K562 (cell line): Measurements from ENCODE around the gene ALKBH3. TPM values are rescaled to one million over a fixed set of nuclear protein-coding genes. Genes with fewer than 3 reads are reported as not detected.

ENCODE experiments used
- CHD7 ChIP-seq: fragments of 200-600 bp; sonication (generic); IDR thresholded peaks from one replicate; pipeline ENCODE4 v1.6.1; 2012; ENCODE audit warnings: mild to moderate bottlenecking, low read depth, low read length, inconsistent platforms
- EGR1 ChIP-seq: fragments of 450-650 bp; conservative IDR thresholded peaks from 2 replicates; pipeline ENCODE4 v1.6.1; 2017; ENCODE audit warnings: mild to moderate bottlenecking
- JUN ChIP-seq, 2 experiments: sonication (generic) in 1 of 2; formaldehyde crosslinking in 1 of 2; IDR thresholded peaks; 2 replicates each; pipeline versions ENCODE4 v1.6.1 to v1.8.0; 2012 to 2022; ENCODE audit warnings: borderline replicate concordance in 2 of 2, mild to moderate bottlenecking in 2 of 2, improper control_type of control experiment in 1 of 2, low read depth in 1 of 2, low read length in 1 of 2, missing genetic modification reagents in 1 of 2
- MAZ ChIP-seq, 2 experiments: fragments of 450-650 bp in 1 of 2; sonication (generic) in 1 of 2; formaldehyde crosslinking; IDR thresholded peaks in 1 of 2; conservative IDR thresholded peaks in 1 of 2; 2 replicates each; pipeline versions ENCODE4 v1.4.0 to v1.5.0; 2020; ENCODE audit warnings: mild to moderate bottlenecking in 1 of 2, missing genetic modification reagents in 1 of 2
- MYC ChIP-seq, 2 experiments: fragments of 250-450 bp in 1 of 2; sonication (Bioruptor Pico) in 1 of 2; IDR thresholded peaks; 2 replicates each; pipeline versions ENCODE4 v1.5.1 to v1.6.1; 2012 to 2021; ENCODE audit warnings: low read depth in 2 of 2, borderline replicate concordance in 1 of 2, improper control_type of control experiment in 1 of 2, low read length in 1 of 2, mild to moderate bottlenecking in 1 of 2, moderate library complexity in 1 of 2
- NR2C1 ChIP-seq, 2 experiments: fragments of 450-650 bp; IDR thresholded peaks; 2 replicates each; pipeline ENCODE4 v1.6.1; 2017; ENCODE audit warnings: mild to moderate bottlenecking in 2 of 2, antibody characterized with exemption in 1 of 2, inconsistent platforms in 1 of 2, missing compliant biosample characterization in 1 of 2, missing genetic modification characterization in 1 of 2
- PCBP2 ChIP-seq: fragments of 200-400 bp; formaldehyde crosslinking; IDR thresholded peaks from 2 replicates; pipeline ENCODE4 v1.6.1; 2018; ENCODE audit warnings: low read length, low read depth, mild to moderate bottlenecking, moderate library complexity; ENCODE audit not compliant: poor library complexity, severe bottlenecking
- RHOXF2B ChIP-seq: fragments of 250-450 bp; sonication (Bioruptor Pico); conservative IDR thresholded peaks from 2 replicates; pipeline ENCODE4 v1.5.1; 2021
- RNF2 ChIP-seq: sonication (generic); IDR thresholded peaks from 2 replicates; pipeline ENCODE4 v1.6.1; 2016
- TRIM28 ChIP-seq: fragments of 450-650 bp; IDR thresholded peaks from 2 replicates; pipeline ENCODE4 v1.6.1; 2017
- ZNF134 ChIP-seq: fragments of 250-450 bp; sonication (Bioruptor Pico); conservative IDR thresholded peaks from 2 replicates; pipeline ENCODE4 v1.4.0; 2020
- ZNF212 ChIP-seq: fragments of 450-650 bp; formaldehyde crosslinking; IDR thresholded peaks from 2 replicates; pipeline ENCODE4 v1.4.0; 2020; ENCODE audit warnings: mild to moderate bottlenecking
- polyA plus RNA-seq, 8 experiments: library from polyadenylated mRNA; depleted of rRNA in 4 of 8; stranded (reverse) in 5 of 8; unstranded in 3 of 8; fragments of >200 nt; fragmentation: Nextera tagmentation in 2 of 8; fragmentation: Illumina TruSeq in 1 of 8; extraction: Ambion mirVana in 2 of 8; extraction: Trizol in 1 of 8; gene quantifications; 2 replicates each; pipeline versions ENCODE4 v1.2.1 to v1.2.3, GENCODE V29; 2011 to 2014; ENCODE audit warnings: inconsistent platforms in 1 of 8, missing spikeins in 1 of 8
- total RNA-seq, 7 experiments: library from RNA; depleted of rRNA in 6 of 7; stranded (reverse); fragments of >200 nt in 6 of 7; fragmentation: Illumina TruSeq in 2 of 7; extraction: Trizol in 2 of 7; gene quantifications; 2 replicates each; pipeline versions ENCODE4 v1.2.1 to v1.2.3, GENCODE V29; 2011 to 2021; ENCODE audit warnings: low replicate concordance in 1 of 7
- TF ChIP-seq, protein P1 (sequence below): IDR thresholded peaks from 2 replicates; pipeline ENCODE4 v1.6.1; 2011; ENCODE audit warnings: borderline replicate concordance, low read depth, mild to moderate bottlenecking, moderate library complexity, low read length; ENCODE audit not compliant: insufficient read depth, poor library complexity, severe bottlenecking

ALKBH3 gene
- total and polyA plus RNA-seq, 9 of the 15 experiments (the other 6 are each of a cell fraction or from before 2014, with no cell fraction given): 16.0 to 49.9 (median 36.5) TPM

GRCh38 chr11:43944761-43945311, 64.2 kb downstream of the ALKBH3 start (continued):
- TF ChIP-seq CHD7: no peak
- no peak for TF ChIP-seq RHOXF2B (CRISPR knock-in tag)
- TF ChIP-seq MYC (IDR thresholded peaks at IDR 0.05; ENCODE audit: low read depth, low read length): 0 out of 2 replicates have a peak, but pooled peaks have one; percentile 29
- TF ChIP-seq MYC (CRISPR knock-in tag; IDR thresholded peaks at IDR 0.05; ENCODE audit: borderline replicate concordance, low read depth): no peak
- no peak for TF ChIP-seq TRIM28
- no peak for TF ChIP-seq NR2C1 (IDR thresholded peaks at IDR 0.05)
- no peak for TF ChIP-seq NR2C1 (tag; IDR thresholded peaks at IDR 0.05)
- 0 out of 2 replicates have a peak, but pooled peaks have one; percentile 32 for TF ChIP-seq EGR1
- TF ChIP-seq PCBP2: no peak
- TF ChIP-seq ZNF212: no peak
- peak in 1 of 2 experiments; percentile 48; a peak in 1 of 4 replicates for TF ChIP-seq MAZ (CRISPR knock-in tag; conservative IDR thresholded peaks at IDR 0.05 in 1 of 2, IDR thresholded peaks at IDR 0.05 in 1 of 2)
- TF ChIP-seq ZNF134: no peak
- TF ChIP-seq RNF2: no peak
- TF ChIP-seq JUN (IDR thresholded peaks at IDR 0.05; ENCODE audit: borderline replicate concordance, low read depth, low read length): no peak
- no peak for TF ChIP-seq JUN (CRISPR knock-in tag; IDR thresholded peaks at IDR 0.05; ENCODE audit: borderline replicate concordance)
- TF ChIP-seq, protein P1, sequence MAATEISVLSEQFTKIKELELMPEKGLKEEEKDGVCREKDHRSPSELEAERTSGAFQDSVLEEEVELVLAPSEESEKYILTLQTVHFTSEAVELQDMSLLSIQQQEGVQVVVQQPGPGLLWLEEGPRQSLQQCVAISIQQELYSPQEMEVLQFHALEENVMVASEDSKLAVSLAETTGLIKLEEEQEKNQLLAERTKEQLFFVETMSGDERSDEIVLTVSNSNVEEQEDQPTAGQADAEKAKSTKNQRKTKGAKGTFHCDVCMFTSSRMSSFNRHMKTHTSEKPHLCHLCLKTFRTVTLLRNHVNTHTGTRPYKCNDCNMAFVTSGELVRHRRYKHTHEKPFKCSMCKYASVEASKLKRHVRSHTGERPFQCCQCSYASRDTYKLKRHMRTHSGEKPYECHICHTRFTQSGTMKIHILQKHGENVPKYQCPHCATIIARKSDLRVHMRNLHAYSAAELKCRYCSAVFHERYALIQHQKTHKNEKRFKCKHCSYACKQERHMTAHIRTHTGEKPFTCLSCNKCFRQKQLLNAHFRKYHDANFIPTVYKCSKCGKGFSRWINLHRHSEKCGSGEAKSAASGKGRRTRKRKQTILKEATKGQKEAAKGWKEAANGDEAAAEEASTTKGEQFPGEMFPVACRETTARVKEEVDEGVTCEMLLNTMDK: peak; percentile 78
